ENCODE data around the gene DNM3. TPM values are rescaled to one million over a fixed set of nuclear protein-coding genes. Genes with fewer than 3 reads are reported as not detected.

The DNM3 gene
- total RNA-seq, 1 experiment from 2014 or later: 0.71 TPM

DNA sequence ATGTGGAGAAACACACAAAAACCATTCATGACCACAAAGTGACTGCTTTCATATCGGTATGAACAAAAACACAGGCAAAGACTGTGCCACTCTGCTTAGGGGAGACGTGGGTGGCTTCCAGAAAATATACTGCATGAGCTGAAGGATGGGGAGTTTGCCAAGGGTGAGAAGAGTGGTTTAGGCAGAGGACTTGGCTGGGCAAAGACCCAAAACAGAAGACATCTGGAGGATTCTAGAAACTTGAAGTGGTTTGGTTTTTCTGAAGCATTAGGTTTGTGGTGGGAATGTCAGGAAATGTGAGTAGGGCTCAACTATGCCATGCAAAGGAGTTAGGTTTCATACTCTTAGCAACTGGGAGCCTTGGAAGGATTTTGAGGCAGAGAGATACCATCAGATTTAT lies 26.6 kb upstream of the DNM3 start:
- no peak for DNase-seq (ENCODE audit: low spot score)
- Histone ChIP-seq H3K9me3 (ENCODE audit: low read depth, low read length, poor library complexity, severe bottlenecking) (no peaks in the 10 kb centered on the region), H3K4me1 (ENCODE audit: insufficient read depth, low read length, poor library complexity, severe bottlenecking) (no peaks in the 10 kb centered on the region), H3K36me3 (ENCODE audit: insufficient read depth, low read length, poor library complexity, severe bottlenecking) (no peaks in the 10 kb centered on the region), H3K27ac (ENCODE audit: low read depth, low read length, poor library complexity, severe bottlenecking) (no peak overlapping the region), H3K27me3 (replicated peaks; ENCODE audit: insufficient read depth, low read depth, low read length, poor library complexity) (no peaks in the 10 kb centered on the region), H3K4me3 (ENCODE audit: low read depth, low read length, poor library complexity, severe bottlenecking) (no peak overlapping the region)
- intact Hi-C loops (cut with micrococcal nuclease; ENCODE audit: unreplicated experiment): no loop called here
- ChIA-PET CTCF (no interaction called here), POLR2A (ENCODE audit: low non-redundant PET) (no interaction called here)
- BruUV-seq (replicated peaks): no TSS peak
- TF ChIP-seq, protein P1, sequence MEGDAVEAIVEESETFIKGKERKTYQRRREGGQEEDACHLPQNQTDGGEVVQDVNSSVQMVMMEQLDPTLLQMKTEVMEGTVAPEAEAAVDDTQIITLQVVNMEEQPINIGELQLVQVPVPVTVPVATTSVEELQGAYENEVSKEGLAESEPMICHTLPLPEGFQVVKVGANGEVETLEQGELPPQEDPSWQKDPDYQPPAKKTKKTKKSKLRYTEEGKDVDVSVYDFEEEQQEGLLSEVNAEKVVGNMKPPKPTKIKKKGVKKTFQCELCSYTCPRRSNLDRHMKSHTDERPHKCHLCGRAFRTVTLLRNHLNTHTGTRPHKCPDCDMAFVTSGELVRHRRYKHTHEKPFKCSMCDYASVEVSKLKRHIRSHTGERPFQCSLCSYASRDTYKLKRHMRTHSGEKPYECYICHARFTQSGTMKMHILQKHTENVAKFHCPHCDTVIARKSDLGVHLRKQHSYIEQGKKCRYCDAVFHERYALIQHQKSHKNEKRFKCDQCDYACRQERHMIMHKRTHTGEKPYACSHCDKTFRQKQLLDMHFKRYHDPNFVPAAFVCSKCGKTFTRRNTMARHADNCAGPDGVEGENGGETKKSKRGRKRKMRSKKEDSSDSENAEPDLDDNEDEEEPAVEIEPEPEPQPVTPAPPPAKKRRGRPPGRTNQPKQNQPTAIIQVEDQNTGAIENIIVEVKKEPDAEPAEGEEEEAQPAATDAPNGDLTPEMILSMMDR (conservative IDR thresholded peaks at IDR 0.05; ENCODE audit: low read depth, low read length): no peak

DNA sequence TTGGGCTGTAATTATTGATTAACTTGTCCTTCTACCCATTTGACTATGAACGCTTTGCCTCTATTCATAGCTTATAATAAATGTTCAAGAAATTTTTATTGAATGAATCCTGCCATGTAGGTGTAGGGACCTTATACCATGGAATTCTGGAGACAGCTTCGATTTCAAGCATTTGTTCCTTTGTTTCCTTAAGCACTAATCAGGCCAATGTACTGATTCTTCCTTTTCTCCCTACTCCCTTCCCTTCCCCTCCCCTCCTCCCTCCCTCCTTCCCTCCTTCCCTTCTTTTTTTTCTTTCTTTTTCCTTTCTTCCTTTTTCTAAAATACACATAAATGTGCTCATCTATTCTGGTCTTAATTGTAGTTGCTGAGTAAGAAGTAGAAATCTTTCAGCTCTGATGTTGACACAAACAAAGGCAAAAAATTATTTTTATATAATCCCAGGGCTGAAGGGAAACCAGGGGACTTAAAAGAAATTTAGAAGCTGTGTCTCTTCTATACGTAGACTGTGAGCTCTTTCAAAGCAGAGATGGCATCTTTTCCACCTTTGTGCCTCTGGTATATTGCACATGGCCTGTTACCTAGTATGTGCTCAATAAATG lies 24.9 kb upstream of the DNM3 start:
- no peak for DNase-seq (ENCODE audit: low spot score)
- intact Hi-C loops (cut with micrococcal nuclease; ENCODE audit: unreplicated experiment): no loop called here
- no TSS peak for BruUV-seq (replicated peaks)
- no peaks in the 10 kb centered on the region for H3K36me3 ChIP-seq (ENCODE audit: insufficient read depth, low read length, poor library complexity, severe bottlenecking)
- TF ChIP-seq, protein P1 (conservative IDR thresholded peaks at IDR 0.05; ENCODE audit: low read depth, low read length): no peak
- TF ChIP-seq EZH2 (IDR thresholded peaks at IDR 0.05; ENCODE audit: borderline replicate concordance, low read depth, low read length, poor library complexity, severe bottlenecking): no peak
- H3K4me1 ChIP-seq (ENCODE audit: insufficient read depth, low read length, poor library complexity, severe bottlenecking): no peaks in the 10 kb centered on the region
- no peaks in the 10 kb centered on the region for H3K9me3 ChIP-seq (ENCODE audit: low read depth, low read length, poor library complexity, severe bottlenecking)
- H3K4me3 ChIP-seq (ENCODE audit: low read depth, low read length, poor library complexity, severe bottlenecking): no peak overlapping the region
- POLR2A ChIA-PET (ENCODE audit: low non-redundant PET): interaction anchor here (0.7 kb wide), 1 partner anchor 98 kb away, joined by 3 read pairs; no protein-coding TSS in a partner anchor
- H3K27me3 ChIP-seq (replicated peaks; ENCODE audit: insufficient read depth, low read depth, low read length, poor library complexity): no peaks in the 10 kb centered on the region
- CTCF ChIA-PET: interaction anchor here (0.6 kb wide), 1 partner anchor 57 kb away, joined by 7 read pairs; no protein-coding TSS in a partner anchor
- H3K27ac ChIP-seq (ENCODE audit: low read depth, low read length, poor library complexity, severe bottlenecking): no peak overlapping the region

DNA sequence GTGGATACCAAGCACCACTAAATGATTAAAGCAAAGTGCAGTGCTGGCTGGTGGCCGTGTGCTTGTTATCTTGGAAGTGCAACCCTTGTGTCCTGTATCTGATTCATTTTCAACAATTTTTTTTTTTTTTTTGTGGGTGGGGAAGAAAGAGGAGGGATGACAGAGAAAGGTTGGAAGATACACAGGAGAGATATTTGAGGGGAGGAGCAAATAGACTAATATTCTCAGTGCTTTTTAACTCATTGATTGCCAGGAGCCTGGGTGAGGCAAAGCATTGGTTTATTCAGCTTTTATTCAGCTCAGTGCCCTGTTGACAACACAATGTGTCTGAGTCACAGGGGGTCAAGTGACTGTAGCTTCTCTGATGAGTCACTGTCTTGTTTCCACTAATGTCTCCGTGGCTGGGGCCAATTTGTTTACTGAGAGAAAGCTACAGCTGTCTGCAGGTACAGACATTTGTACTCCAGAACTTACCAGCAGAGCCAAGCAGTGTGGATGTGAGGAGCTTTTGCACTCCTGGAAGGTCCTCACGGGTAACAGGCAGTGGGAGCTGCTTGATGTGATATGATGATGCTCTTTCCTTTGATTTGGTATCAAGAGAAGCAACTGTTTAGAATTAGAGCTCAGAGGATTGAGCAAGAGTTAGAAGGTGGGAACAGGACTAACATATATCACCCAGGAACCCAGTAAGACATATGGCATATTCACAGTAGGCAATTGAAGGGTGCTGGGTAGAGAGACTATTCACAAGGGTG lies 23.6 kb upstream of the DNM3 start:
- intact Hi-C loops (cut with micrococcal nuclease; ENCODE audit: unreplicated experiment): no loop called here
- ChIA-PET CTCF (no interaction called here), POLR2A (ENCODE audit: low non-redundant PET) (interaction anchor here (0.7 kb wide), 1 partner anchor 97 kb away, joined by 3 read pairs; no protein-coding TSS in a partner anchor)
- no peak overlapping the region for H3K27ac ChIP-seq (ENCODE audit: low read depth, low read length, poor library complexity, severe bottlenecking)
- no peaks in the 10 kb centered on the region for H3K9me3 ChIP-seq (ENCODE audit: low read depth, low read length, poor library complexity, severe bottlenecking)
- H3K36me3 ChIP-seq (ENCODE audit: insufficient read depth, low read length, poor library complexity, severe bottlenecking): no peaks in the 10 kb centered on the region
- no TSS peak for BruUV-seq (replicated peaks)
- H3K4me3 ChIP-seq (ENCODE audit: low read depth, low read length, poor library complexity, severe bottlenecking): no peak overlapping the region
- no peaks in the 10 kb centered on the region for H3K27me3 ChIP-seq (replicated peaks; ENCODE audit: insufficient read depth, low read depth, low read length, poor library complexity)
- H3K4me1 ChIP-seq (ENCODE audit: insufficient read depth, low read length, poor library complexity, severe bottlenecking): no peaks in the 10 kb centered on the region
- TF ChIP-seq EZH2 (IDR thresholded peaks at IDR 0.05; ENCODE audit: borderline replicate concordance, low read depth, low read length, poor library complexity, severe bottlenecking): no peak
- TF ChIP-seq, protein P1 (conservative IDR thresholded peaks at IDR 0.05; ENCODE audit: low read depth, low read length): no peak
- peak; percentile 30 for DNase-seq (ENCODE audit: low spot score)

Measured in A673 (cell line).